Vagina (tissue), 2 donors: ENCODE measurements around the gene PIK3CG. TPM values are rescaled to one million over a fixed set of nuclear protein-coding genes. Genes with fewer than 3 reads are reported as not detected.

Experiments used
- DNase-seq, 2 donors: peaks; one replicate each; pipeline ENCODE4 v3.0.0-alpha.2; 2017; ENCODE audit errors: extremely low spot score in 2 of 2
- H3K27ac ChIP-seq: fragments of 200-600 bp; sonication (generic); one replicate; pipeline ENCODE4 v1.5.1; 2019
- H3K27me3 ChIP-seq: fragments of 200-600 bp; sonication (generic); one replicate; pipeline ENCODE4 v1.5.1; 2019
- H3K36me3 ChIP-seq, 2 donors: fragments of 200-600 bp; sonication (generic); one replicate each; pipeline ENCODE4 v1.5.1; 2017 to 2019
- H3K4me1 ChIP-seq: fragments of 200-600 bp; sonication (generic); one replicate; pipeline ENCODE4 v1.5.1; 2019
- H3K4me3 ChIP-seq, 2 donors: fragments of 200-600 bp; sonication (generic); 1 replicate in 1 of 2; 2 replicates in 1 of 2; pipeline ENCODE4 v1.5.1; 2016 to 2019
- H3K9me3 ChIP-seq: fragments of 200-600 bp; sonication (generic); one replicate; pipeline ENCODE4 v1.5.1; 2019
- POLR2A ChIP-seq, 2 donors: fragments of 450-650 bp; IDR thresholded peaks; one replicate each; pipeline ENCODE4 v1.6.1; 2017; ENCODE audit warnings: antibody characterized with exemption in 2 of 2, mild to moderate bottlenecking in 2 of 2, moderate library complexity in 2 of 2
- POLR2AphosphoS5 ChIP-seq, 2 donors: sonication (generic); formaldehyde crosslinking; IDR thresholded peaks; one replicate each; pipeline ENCODE4 v1.9.0; 2017; ENCODE audit warnings: antibody characterized with exemption in 2 of 2, mild to moderate bottlenecking in 2 of 2, low read depth in 1 of 2; ENCODE audit not compliant: insufficient read depth in 1 of 2
- intact Hi-C: fragments of 100-400 bp; cut with DNase I; formaldehyde crosslinking; loops from one replicate; pipeline ENCODE4 v1.15.1; 2023
- total RNA-seq: library from RNA; depleted of rRNA; stranded (reverse); fragments of >200 nt; gene quantifications from one replicate; pipeline ENCODE4 v1.2.3, GENCODE V29; 2016
- TF ChIP-seq, protein P1 (sequence below), 3 experiments: fragments of 450-650 bp in 2 of 3; fragments of 200-600 bp in 1 of 3; sonication (generic) in 1 of 3; IDR thresholded peaks; one replicate each; pipeline ENCODE4 v1.5.1; 2017 to 2019; ENCODE audit warnings: antibody characterized with exemption in 3 of 3, mild to moderate bottlenecking in 2 of 3, moderate library complexity in 2 of 3

The PIK3CG gene
- total RNA-seq, 1 donor from 2014 or later: 4.4 TPM

DNA sequence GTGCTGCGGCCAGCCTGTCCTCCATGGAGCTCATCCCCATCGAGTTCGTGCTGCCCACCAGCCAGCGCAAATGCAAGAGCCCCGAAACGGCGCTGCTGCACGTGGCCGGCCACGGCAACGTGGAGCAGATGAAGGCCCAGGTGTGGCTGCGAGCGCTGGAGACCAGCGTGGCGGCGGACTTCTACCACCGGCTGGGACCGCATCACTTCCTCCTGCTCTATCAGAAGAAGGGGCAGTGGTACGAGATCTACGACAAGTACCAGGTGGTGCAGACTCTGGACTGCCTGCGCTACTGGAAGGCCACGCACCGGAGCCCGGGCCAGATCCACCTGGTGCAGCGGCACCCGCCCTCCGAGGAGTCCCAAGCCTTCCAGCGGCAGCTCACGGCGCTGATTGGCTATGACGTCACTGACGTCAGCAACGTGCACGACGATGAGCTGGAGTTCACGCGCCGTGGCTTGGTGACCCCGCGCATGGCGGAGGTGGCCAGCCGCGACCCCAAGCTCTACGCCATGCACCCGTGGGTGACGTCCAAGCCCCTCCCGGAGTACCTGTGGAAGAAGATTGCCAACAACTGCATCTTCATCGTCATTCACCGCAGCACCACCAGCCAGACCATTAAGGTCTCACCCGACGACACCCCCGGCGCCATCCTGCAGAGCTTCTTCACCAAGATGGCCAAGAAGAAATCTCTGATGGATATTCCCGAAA, 2.7 kb downstream of the PIK3CG start:
- no peaks in the 10 kb centered on the region for H3K9me3 ChIP-seq
- H3K27ac ChIP-seq: no peak overlapping the region
- H3K4me3 ChIP-seq: no peak overlapping the region
- H3K27me3 ChIP-seq: no peaks in the 10 kb centered on the region
- no peaks in the 10 kb centered on the region for H3K36me3 ChIP-seq
- intact Hi-C loops: no loop called here
- H3K4me1 ChIP-seq: peaks cover 11% of the 10 kb centered on the region
- no peak for TF ChIP-seq POLR2A (IDR thresholded peaks at IDR 0.05)
- TF ChIP-seq, protein P1, sequence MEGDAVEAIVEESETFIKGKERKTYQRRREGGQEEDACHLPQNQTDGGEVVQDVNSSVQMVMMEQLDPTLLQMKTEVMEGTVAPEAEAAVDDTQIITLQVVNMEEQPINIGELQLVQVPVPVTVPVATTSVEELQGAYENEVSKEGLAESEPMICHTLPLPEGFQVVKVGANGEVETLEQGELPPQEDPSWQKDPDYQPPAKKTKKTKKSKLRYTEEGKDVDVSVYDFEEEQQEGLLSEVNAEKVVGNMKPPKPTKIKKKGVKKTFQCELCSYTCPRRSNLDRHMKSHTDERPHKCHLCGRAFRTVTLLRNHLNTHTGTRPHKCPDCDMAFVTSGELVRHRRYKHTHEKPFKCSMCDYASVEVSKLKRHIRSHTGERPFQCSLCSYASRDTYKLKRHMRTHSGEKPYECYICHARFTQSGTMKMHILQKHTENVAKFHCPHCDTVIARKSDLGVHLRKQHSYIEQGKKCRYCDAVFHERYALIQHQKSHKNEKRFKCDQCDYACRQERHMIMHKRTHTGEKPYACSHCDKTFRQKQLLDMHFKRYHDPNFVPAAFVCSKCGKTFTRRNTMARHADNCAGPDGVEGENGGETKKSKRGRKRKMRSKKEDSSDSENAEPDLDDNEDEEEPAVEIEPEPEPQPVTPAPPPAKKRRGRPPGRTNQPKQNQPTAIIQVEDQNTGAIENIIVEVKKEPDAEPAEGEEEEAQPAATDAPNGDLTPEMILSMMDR (IDR thresholded peaks at IDR 0.05): no peak
- no peak for TF ChIP-seq POLR2AphosphoS5 (IDR thresholded peaks at IDR 0.05; ENCODE audit: insufficient read depth in 1 of 2, low read depth in 1 of 2)
- no peak for DNase-seq

DNA sequence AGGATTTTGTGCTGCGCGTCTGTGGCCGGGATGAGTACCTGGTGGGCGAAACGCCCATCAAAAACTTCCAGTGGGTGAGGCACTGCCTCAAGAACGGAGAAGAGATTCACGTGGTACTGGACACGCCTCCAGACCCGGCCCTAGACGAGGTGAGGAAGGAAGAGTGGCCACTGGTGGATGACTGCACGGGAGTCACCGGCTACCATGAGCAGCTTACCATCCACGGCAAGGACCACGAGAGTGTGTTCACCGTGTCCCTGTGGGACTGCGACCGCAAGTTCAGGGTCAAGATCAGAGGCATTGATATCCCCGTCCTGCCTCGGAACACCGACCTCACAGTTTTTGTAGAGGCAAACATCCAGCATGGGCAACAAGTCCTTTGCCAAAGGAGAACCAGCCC, 3.3 kb downstream of the PIK3CG start:
- Histone ChIP-seq H3K9me3 (no peaks in the 10 kb centered on the region), H3K27ac (no peak overlapping the region), H3K36me3 (no peaks in the 10 kb centered on the region), H3K4me1 (peaks cover 5% of the 10 kb centered on the region), H3K4me3 (no peak overlapping the region), H3K27me3 (no peaks in the 10 kb centered on the region)
- TF ChIP-seq POLR2A (IDR thresholded peaks at IDR 0.05): no peak
- TF ChIP-seq, protein P1 (IDR thresholded peaks at IDR 0.05): no peak
- no peak for TF ChIP-seq POLR2AphosphoS5 (IDR thresholded peaks at IDR 0.05; ENCODE audit: insufficient read depth in 1 of 2, low read depth in 1 of 2)
- intact Hi-C loops: no loop called here
- no peak for DNase-seq

GRCh38 chr7:106869954-106870353, 4.9 kb downstream of the PIK3CG start:
- TF ChIP-seq POLR2A (IDR thresholded peaks at IDR 0.05) (no peak), POLR2AphosphoS5 (IDR thresholded peaks at IDR 0.05; ENCODE audit: insufficient read depth in 1 of 2, low read depth in 1 of 2) (no peak)
- TF ChIP-seq, protein P1 (IDR thresholded peaks at IDR 0.05): no peak
- H3K36me3 ChIP-seq: no peaks in the 10 kb centered on the region
- no peaks in the 10 kb centered on the region for H3K27me3 ChIP-seq
- H3K9me3 ChIP-seq: no peaks in the 10 kb centered on the region
- intact Hi-C loops: no loop called here
- no peak overlapping the region for H3K4me3 ChIP-seq
- DNase-seq: no peak
- no peaks in the 10 kb centered on the region for H3K4me1 ChIP-seq
- H3K27ac ChIP-seq: no peak overlapping the region

DNA sequence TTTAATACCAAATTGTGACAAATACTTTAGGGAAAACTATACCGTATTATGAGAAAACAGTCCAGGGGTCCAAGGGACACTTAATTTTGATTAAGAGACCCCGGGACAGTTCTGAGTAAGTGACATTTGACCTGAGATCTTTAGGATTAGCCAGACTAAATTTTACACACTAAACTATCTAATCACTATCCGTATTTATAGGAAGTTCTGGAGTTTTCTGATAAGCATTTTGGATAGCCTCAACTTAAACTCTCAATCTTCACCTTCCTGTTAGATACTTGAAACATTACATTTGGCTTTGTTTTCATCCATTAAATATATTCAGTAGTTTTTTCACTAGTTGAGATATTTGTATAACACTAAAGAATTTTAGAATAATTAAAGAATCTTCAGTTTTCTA, 5.4 kb downstream of the PIK3CG start:
- no peaks in the 10 kb centered on the region for H3K36me3 ChIP-seq
- no peaks in the 10 kb centered on the region for H3K9me3 ChIP-seq
- intact Hi-C loops: no loop called here
- H3K4me1 ChIP-seq: no peaks in the 10 kb centered on the region
- H3K27me3 ChIP-seq: no peaks in the 10 kb centered on the region
- no peak overlapping the region for H3K27ac ChIP-seq
- H3K4me3 ChIP-seq: no peak overlapping the region
- no peak for DNase-seq
- no peak for TF ChIP-seq POLR2AphosphoS5 (IDR thresholded peaks at IDR 0.05; ENCODE audit: insufficient read depth in 1 of 2, low read depth in 1 of 2)
- TF ChIP-seq, protein P1 (IDR thresholded peaks at IDR 0.05): no peak
- TF ChIP-seq POLR2A (IDR thresholded peaks at IDR 0.05): no peak

DNA sequence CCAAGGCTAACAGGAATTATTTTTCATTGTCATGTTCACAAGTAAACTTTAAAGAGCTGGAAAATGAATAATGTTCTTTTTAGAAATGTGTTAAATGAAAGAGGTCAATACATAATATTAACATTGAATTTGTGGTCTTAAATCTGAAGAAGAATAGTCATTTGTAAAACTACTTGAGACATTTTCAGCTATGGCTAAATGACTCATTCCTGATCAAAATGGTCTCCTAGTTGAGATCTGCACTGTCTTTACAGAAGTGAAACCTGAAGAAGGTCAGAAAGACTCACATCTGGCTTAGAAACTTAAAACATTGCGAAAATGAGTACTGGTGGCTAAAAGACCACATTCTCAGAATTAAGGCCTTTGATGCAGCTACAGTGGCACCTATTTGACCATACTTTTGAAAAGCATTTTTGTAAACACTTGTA, 5.9 kb downstream of the PIK3CG start:
- intact Hi-C loops: no loop called here
- Histone ChIP-seq H3K27ac (no peak overlapping the region), H3K9me3 (no peaks in the 10 kb centered on the region), H3K4me1 (no peaks in the 10 kb centered on the region), H3K36me3 (no peaks in the 10 kb centered on the region), H3K27me3 (no peaks in the 10 kb centered on the region), H3K4me3 (no peak overlapping the region)
- TF ChIP-seq POLR2AphosphoS5 (IDR thresholded peaks at IDR 0.05; ENCODE audit: insufficient read depth in 1 of 2, low read depth in 1 of 2) (no peak), POLR2A (IDR thresholded peaks at IDR 0.05) (no peak)
- TF ChIP-seq, protein P1 (IDR thresholded peaks at IDR 0.05): no peak
- no peak for DNase-seq
